Measurements from ENCODE around the gene NHSL1.
A peak's percentile ranks its signal among the peaks of the same experiment; 100 is the strongest.

NHSL1 gene

DNA sequence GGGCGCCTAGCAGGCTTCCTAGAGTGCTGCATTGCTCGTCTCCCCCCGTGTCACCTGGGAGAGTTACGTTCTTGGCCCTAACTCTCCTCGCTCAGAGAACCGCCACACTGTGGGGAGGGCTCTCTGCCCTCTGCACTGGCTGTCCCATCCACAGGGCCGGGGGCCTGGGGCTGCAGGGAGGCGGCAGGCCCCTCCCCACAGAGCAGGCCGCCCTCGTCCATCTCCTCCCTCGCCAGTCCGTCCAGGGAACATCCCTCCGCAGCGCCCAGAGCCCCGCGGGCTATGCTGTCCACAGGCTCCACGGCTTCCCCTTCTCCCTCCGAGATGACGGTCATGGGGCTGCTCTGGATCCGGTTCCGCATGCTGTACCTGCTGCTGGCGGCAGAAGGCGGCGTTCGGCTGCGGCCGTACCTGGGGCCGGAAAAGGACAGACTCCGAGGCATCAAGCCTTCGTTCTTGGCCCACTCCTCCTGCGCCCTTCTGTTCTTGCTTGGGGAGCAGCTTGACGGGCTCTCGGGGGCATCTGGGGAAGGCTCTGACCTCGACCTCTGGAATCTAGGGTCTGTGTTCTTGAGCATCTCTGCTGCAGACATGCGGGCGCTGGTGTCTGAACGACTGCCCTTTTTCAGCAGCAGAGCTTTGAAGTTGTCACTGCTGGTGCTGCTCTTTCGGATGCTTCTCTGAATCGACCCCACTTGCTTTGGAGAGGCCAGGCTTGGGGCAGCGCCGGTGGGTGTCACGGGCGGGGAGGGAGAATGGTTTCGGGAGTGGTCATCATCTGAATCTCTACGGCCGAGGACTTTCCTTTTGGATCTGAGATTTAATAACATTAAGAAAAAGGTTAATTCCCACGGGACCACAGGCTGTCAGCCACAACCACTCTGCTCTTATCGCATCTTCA lies 75.0 kb downstream of the NHSL1 start:
- no peak overlapping the region for H3K4me3 ChIP-seq (replicated peaks in 1 of 2; ENCODE audit: low read depth in 2 of 2, low read length in 2 of 2)
- TF ChIP-seq CTCF (IDR thresholded peaks at IDR 0.05; ENCODE audit: low read depth, low read length) = no peak
- DNase-seq (ENCODE audit: low read depth in 2 of 2) = no peak

DNA sequence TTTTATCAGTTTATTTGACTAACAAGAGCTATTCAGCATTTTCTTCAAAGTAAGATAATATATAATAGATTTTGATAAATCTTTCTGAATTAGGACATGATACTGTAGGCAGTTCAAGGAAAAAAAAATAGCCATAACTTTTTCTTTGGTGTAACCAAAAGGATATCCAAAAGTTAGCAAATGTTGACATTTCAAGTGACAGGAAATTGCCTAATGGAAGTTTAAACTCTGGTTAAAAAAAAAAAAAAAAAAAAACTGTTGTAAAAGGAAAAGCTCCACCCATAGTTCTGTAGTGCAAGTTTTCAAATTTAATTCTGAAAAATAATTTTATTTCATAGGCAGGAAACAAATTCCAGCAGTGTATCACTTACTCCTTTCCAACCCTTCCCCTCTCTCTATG lies 76.4 kb downstream of the NHSL1 start:
- H3K4me3 ChIP-seq (replicated peaks in 1 of 2; ENCODE audit: low read depth in 2 of 2, low read length in 2 of 2) = no peak overlapping the region
- TF ChIP-seq CTCF (IDR thresholded peaks at IDR 0.05; ENCODE audit: low read depth, low read length) = no peak
- peak; percentile 21 to 34 for DNase-seq (ENCODE audit: low read depth in 2 of 2)

DNA sequence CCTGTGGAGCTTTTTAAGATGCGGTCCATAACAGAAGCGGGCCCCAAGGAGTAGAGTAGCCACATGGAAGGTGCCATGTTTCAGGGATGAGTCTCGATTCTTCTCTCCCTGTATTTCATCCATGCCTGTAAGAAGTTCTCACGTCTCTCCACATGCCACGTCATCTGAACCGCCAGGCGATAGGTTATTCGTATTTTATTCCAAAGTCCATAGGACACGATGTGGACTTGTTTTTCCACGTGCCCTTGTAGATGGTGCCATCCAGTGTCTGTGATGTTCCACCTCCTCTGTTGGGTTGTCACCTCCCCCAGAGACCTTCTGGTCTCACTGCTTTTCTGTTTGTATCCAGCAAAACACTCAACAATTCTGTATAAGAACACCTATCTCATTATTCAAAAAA lies 77.7 kb downstream of the NHSL1 start:
- TF ChIP-seq CTCF (IDR thresholded peaks at IDR 0.05; ENCODE audit: low read depth, low read length) = no peak
- no peak overlapping the region for H3K4me3 ChIP-seq (replicated peaks in 1 of 2; ENCODE audit: low read depth in 2 of 2, low read length in 2 of 2)
- no peak for DNase-seq (ENCODE audit: low read depth in 2 of 2)

DNA sequence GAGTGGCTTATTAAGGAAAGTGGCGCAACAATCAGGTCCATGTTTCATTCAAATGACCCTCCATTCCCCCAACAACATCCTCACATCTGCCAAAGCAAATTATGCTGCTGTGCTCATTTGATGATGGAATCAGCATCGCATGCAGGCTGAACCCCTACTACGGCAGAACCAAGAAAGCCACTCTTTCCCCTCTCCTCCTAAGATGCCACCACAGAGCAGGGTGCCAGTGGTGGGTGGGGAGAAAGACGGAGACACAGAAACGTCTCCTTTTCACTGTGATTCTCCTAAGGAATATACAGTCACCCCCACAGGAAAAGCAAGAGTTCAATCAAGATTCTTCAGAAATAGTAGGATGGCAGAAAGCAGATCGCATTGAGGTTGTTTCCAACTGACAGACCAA lies 78.2 kb downstream of the NHSL1 start:
- no peak overlapping the region for H3K4me3 ChIP-seq (replicated peaks in 1 of 2; ENCODE audit: low read depth in 2 of 2, low read length in 2 of 2)
- DNase-seq (ENCODE audit: low read depth in 2 of 2) = no peak
- TF ChIP-seq CTCF (IDR thresholded peaks at IDR 0.05; ENCODE audit: low read depth, low read length) = no peak

GRCh38 chr6:138420356-138420755 lies 78.9 kb downstream of the NHSL1 start:
- H3K4me3 ChIP-seq (replicated peaks in 1 of 2; ENCODE audit: low read depth in 2 of 2, low read length in 2 of 2) = no peak overlapping the region
- no peak for DNase-seq (ENCODE audit: low read depth in 2 of 2)
- TF ChIP-seq CTCF (IDR thresholded peaks at IDR 0.05; ENCODE audit: low read depth, low read length) = no peak

GRCh38 chr6:138419766-138420165 lies 79.5 kb downstream of the NHSL1 start:
- DNase-seq (ENCODE audit: low read depth in 2 of 2) = no peak
- no peak for TF ChIP-seq CTCF (IDR thresholded peaks at IDR 0.05; ENCODE audit: low read depth, low read length)
- H3K4me3 ChIP-seq (replicated peaks in 1 of 2; ENCODE audit: low read depth in 2 of 2, low read length in 2 of 2) = no peak overlapping the region

Data from cardiac fibroblast (primary cell).